ENCODE results near the gene ADIPOR2.

GRCh38 chr12:1661553-1662335 is 29.1 kb upstream of the ADIPOR2 start:
- TF ChIP-seq CTCF (conservative IDR thresholded peaks at IDR 0.05 in 1 of 2, IDR thresholded peaks at IDR 0.05 in 1 of 2; ENCODE audit: low read depth in 1 of 2, low read length in 2 of 2) (no peak), EZH2 (IDR thresholded peaks at IDR 0.05; ENCODE audit: low read length, missing control alignments) (no peak)

Data from fibroblast of lung (primary cell).